GM18907 (cell line): ENCODE results near the gene SLC1A4.
A peak's percentile ranks its signal among the peaks of the same experiment; 100 is the strongest.
"Not testable (repeated sequence)": the region's sequence is repeated elsewhere in the genome, so short reads cannot be mapped to it uniquely, and the experiment has no call there.

Source experiments
- ATAC-seq: cut with Tn5 transposase; IDR thresholded peaks from one replicate; pipeline ENCODE4 v1.9.1; 2021; ENCODE audit warnings: mild to moderate bottlenecking, moderate library complexity; ENCODE audit not compliant: unreplicated experiment

Gene SLC1A4

DNA sequence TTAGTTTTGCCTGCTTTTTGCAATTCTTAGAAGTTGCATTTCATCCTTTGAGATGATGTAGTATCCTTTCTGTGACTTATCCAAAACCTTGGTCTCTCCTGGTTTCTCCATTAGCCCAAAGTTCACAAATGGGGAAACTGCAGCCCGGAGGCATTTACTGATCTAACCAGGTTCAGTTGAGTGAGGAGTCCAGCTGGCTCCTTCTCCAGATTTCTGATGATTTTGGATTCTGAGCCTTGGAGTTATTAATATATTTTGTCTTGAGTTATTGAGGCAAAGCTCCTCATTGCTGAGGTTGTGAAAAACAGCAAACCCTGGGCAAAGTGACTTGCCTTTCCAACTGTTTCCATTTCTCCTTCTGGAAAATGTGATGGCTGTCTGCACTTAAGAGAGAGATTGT is 1.7 kb downstream of the SLC1A4 start:
- no peak for ATAC-seq

DNA sequence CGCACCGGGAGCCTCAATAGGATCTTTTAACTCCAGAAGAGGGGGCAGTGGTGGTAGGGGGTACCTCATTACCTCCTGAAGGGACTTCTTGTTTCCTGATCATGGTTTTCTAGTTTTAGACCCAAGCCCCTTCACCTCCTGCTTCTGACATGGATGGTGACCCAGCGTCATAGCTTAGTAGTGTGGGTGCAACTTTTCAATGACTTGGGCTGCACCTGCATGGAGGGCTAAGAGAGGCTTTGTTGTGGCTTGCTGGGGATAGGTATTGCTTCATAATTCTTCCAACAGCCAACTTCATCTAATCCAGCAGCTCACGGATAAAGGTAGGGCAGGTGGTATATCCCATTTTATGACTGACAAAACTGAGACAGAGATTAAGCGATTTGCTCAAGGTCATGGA is 3.0 kb downstream of the SLC1A4 start:
- no peak for ATAC-seq

DNA sequence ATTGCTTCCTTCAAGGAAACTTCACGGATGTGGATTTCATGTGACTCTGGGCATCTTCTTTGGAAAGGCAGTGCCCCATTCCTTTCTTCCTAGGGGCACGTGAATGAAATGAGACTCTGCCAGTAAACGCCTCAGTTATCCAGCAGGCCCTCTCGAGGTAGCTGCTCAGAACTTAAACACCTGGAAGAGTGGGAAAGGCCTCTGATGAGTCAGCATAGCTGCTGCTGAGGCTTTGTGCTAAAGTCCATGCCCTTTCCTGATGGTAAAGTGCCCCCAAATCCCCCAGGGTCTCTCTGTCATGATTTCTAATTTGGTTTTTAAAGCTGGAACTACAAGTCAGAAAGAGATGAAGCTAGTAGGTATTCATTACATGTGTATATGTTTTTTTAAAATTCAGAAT is 3.8 kb downstream of the SLC1A4 start:
- ATAC-seq = no peak

DNA sequence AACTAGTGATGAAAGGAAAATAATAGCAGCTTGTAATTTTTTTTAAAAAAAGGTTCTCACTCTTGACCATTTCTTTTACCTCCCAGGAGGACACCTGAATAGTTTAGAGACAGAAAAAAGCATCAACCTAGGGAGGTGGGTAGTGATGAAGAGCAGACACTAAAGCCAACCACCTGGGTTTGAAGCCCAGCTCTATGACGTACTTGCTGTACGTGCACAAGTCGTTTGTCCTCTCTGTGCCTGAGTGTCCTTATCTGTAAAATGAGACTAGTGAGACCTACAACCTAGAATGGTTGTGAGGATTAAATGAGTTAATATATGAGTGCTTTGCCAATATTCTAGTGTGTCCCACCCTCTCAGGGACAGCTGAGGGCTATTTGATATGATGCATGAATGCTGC is 5.8 kb downstream of the SLC1A4 start:
- no peak for ATAC-seq

DNA sequence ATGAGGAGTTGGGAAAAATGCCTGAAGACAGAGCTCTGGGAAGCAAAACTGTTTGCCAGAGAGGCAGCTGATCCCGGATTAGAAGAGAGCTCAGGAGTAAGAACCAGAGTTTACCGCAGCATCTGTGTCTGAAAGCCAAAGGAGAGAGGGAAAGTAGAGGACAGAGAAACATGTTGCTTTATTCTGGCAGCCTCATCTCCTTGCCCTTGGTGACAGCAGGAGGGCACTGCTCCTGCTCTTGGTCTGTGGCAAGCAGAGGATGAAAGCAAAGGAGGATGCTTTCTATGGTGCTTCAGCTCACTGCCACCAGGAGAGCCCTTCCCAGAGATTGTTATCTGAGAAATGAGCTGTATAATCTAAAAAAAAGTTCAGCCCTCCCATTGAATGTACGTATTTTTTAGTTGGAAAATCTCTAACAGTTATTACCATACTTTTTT is 7.7 kb downstream of the SLC1A4 start:
- no peak for ATAC-seq

DNA sequence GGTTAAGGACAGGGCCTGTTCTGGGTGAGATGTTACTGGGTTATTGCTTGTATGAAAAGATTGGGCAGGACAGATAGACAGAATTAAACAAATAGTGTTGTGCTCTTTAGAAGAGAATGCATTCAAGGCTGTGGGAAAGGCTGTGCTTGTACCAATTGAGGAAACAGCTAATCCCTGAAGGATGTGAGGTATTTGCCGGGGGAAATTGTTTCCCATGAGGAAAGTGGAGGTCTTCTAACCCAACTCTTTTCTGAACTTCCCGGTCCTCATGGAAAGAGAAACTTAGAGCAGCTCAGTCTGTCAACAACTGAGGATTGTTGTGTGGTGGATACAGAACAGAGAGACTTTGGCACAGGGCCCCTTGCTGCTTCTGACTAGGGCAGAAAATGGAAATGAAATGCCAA is 9.5 kb downstream of the SLC1A4 start:
- ATAC-seq = no peak

DNA sequence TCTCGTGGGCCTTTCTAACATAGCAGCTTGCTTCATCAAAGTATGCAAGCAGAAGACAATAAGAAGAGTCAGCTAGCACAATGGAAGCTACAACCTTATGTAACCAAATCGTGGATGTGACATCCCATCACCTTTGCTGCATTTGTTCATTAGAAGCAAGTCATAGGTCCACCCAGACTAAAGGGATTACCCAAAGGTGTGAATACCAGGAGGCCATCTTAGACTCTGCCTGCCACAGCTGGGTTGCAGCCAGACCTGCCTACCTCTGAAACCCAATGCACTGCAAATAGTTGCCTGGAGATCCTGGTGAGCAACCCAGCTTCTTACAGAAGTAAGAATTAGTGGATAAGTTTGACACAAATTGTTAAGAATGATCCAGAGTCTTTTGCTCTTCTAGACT is 10.6 kb downstream of the SLC1A4 start:
- ATAC-seq = no peak

DNA sequence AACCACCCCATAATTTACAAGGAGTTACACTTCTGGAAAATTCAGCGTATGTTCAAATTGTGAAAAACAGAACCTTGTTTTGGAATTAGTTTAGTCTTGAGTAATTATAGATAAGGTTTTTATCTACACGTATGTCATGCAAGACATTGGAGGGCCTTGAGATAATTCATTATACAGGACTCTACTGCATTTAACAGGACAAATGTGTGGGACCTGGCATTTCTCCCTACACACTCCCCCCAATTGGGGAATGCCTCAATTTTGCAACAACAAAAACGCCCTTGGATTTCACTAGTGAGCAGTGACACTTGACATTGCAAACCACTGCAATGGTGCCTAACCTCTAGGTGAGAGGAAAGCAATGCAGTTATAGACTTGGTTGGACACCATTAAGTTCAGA is 11.4 kb downstream of the SLC1A4 start:
- no peak for ATAC-seq

DNA sequence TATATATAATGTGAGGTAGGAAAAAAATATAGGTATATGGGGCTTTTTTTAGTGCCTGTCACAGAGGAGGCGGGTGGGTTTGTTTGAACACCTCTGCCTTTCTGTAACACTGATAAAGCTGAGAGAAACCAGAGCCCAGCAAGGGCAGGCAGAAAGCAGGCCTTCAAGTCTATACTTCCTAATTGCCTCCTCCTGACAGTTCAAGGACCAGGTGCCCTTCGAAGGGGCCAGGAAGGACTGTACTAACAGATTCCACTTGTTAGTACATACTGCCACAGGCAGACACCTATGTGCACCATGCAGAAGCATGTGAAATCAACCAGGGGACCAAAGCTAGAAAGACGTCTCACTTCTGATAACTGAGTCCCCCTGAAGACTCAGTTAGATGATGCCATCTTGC is 13.8 kb downstream of the SLC1A4 start:
- no peak for ATAC-seq

DNA sequence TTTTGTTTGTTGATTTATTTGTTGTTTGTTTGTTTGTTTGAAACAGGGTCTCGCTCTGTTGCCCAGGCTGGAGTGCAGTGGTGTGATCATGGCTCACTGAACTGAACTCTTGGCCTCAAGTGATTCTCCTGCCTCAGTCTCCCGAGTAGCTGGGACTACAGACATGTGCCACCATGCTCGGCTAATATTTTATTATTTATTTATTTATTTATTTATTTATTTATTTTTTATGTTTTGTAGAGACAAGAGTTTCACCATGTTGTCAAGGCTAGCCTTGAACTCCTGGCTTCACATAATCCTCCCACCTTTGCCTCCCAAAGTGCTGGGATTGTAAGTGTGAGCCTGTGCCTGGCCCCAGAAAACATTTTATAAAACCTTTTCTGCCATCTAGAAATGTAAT is 15.0 kb downstream of the SLC1A4 start:
- not testable (repeated sequence) for ATAC-seq

DNA sequence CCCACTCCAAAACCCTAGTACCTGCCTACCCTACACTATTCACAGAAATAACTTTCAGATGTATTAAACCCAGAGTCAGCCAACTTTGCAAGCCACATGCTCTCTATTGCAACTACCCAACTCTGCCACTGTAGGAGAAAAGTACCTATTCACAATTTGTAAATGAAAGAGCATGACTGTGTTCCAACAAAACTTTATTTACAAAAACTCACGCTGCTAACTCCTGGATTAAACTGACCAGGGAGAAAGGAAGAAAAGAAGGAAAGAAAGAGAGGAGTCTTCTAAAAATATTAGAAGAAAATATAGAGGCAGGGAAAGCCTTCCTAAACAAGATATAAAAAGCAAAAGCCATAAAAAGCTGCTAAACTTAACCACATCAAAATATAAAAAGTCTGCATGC is 24.6 kb downstream of the SLC1A4 start:
- no peak for ATAC-seq

DNA sequence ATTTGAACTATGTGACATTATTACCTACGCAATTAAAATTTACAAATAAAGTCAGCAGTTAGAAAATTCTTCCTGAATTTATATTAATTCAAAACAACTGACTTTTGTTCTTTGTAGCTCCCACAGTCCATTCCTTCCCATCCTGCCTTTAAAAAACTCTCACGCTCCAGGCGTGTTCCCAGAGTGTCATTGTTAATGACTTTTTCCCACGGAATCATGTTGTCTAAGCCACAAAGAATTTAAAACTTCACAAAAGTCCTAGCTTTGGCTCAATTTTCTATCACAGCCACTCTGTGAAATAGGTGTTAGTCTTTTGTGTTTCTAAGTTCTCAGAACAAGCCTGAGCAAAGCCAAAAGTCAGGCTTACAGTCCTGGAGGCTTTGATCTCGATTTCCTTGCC is 26.5 kb downstream of the SLC1A4 start:
- ATAC-seq = no peak

DNA sequence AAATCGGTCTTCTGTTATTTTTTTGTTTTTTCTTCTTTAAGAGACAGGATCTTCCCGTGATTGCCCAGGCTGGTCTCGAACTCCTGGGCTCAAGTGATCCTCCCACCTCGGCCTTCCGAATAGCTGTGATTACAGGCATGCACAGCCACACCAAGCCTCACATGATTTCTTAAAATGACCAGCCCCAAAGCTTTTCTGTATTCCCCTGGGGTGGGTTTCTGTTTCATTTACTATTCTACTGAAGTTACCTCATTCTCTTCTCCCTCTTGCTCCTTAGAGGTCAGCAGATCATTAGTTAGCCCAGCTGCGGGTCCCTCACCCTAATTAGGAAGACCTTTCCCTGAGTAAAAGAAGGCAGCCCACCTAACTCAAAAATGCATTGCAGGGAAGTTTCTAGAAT is 27.6 kb downstream of the SLC1A4 start:
- ATAC-seq = peak; percentile 63

DNA sequence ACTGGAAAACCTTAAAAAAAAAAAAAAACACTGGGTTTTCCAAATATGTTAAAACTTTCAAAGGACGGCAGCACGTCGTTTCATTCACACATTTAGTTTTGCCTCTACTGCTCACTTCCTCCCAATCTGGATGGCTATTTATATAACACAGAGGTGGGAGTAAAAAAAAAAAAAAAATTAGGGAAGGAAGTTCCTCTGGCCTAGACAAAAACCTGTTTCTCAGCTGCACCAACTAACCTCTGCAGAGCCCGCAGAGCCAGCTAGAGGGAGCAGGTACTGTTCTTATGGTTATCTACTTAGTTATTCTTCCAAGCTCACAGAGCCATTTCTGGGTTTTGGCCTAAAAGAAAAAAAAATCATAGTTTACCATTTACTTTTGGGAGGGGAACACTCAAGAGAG is 28.1 kb downstream of the SLC1A4 start:
- no peak for ATAC-seq

DNA sequence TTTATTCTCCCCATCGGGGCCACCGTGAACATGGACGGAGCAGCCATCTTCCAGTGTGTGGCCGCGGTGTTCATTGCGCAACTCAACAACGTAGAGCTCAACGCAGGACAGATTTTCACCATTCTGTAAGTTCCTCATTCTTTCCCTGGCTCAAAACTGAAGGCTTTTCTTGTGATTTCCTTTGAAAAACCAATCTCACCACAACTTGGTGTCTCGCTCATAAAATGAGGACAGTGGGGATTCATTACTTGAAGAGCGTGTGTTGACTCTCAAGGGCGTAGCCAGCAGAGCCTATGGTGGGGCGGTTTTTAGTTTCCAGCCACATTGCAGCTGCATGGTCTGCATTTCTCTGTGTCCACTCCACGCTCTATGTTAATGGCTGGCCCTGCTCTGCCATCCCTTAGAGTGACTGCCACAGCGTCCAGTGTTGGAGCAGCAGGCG is 29.0 kb downstream of the SLC1A4 start:
- no peak for ATAC-seq

DNA sequence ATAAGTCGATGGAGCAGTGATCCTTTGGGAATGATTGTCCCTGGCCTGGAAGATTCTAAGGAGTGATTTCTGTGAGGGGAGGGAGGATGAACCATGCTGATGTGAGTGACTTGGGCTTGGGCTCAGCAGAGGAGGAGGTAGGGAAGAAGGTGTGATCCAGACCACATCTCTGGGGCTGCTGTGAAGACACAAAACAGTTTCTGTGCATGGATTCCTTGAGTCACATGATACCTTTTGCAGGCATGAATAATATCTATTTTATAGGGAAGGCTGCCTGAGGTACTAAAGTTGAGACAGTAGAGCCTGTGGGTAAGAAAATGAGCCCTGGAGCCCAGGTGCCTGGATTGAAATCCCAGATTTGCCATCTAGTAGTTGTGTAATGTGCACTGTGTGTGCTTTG is 29.8 kb downstream of the SLC1A4 start:
- no peak for ATAC-seq

DNA sequence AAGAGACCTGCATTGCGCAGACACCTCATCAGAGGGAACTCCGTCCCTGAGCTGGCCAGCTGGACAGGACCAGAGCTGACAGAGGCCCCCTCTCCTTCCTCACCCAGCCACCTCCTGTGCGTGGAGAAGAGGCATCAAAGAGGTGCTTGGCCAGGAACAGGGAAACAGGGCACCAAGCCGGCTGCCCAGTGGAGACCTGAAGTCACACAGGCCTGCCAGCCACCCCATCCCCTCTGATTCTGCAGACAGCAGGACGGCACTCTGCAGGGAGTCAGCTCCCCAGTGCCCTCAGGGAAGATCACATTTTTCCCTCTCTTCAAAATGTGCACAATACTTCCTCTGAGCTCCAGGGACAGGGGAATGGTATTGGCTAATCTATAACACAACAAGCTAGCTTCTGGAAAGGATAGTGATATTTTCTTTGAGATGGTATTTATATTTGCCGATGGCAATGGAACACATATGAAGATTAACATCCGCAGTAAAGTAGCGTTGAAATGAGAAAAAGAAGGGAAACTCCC is 30.5 kb downstream of the SLC1A4 start:
- no peak for ATAC-seq

DNA sequence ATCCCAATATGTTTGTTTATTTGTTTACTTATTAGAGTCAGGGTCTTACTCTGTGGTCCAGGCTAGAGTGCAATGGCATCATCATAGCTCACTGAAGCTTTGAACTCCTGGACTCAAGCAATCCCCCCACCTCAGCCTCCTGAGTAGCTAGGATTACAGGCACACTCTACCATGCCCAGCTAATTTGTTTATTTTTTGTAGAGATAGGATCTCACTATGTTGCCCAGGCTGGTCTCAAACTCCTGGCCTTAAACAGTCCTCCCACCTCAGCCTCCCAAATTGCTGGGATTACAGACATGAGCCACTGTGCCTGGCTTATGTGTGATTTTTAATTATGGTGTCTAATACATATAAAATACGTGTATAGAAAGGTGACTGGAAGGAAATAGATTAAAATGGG is 31.1 kb downstream of the SLC1A4 start:
- not testable (repeated sequence) for ATAC-seq

DNA sequence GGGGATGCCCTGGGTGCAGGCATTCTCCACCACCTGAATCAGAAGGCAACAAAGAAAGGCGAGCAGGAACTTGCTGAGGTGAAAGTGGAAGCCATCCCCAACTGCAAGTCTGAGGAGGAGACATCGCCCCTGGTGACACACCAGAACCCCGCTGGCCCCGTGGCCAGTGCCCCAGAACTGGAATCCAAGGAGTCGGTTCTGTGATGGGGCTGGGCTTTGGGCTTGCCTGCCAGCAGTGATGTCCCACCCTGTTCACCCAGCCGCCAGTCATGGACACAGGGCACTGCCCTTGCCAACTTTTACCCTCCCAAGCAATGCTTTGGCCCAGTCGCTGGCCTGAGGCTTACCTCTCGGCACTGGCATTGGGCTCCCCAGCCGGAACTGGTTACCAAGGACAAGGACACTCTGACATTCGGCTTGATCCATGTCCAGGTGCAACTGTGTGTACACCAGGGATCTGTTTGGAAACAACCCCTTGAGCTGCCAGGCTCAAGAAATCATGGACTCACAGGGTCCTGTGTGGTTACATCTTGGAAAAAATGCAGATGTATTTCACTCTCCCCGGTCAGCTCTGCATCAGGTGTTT is 31.8 kb downstream of the SLC1A4 start:
- no peak for ATAC-seq

DNA sequence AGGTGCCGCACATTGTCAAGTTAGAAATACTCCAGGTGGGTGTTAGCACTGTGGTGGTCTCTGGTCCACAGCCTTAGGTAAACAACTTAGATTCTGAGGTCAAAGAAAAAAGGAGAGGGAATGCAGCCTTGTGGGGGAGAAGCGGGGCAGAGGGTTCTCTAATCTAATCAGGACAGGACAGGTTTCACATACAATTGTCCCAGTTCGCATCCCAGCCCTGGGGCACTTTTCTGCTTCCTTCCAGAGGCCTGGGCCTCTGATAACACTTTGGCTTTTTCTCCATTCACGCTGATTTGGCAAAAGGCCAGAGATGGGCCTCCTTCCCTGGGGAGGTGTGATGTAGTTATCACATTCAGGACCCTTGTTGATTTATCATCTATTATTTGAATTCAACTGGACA is 32.5 kb downstream of the SLC1A4 start:
- ATAC-seq = no peak

DNA sequence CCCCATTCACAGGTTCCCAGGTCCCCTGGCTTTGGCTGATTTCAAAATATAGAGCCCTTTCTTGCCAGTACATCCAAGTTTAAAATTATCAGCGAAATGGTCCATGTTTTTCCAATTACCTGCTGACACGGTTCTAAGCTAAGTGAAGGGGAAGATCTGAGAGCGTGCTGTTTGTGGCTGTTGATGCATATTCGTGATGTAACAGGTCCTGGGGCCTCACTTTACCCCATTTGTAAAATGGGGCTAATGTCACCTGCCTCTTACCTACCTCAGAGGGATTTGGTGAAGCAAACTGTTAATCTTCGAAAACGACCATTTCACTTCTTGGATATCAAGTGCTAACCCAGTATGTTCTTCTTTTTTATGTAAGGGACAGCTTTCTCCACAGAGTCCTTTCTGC is 33.0 kb downstream of the SLC1A4 start:
- no peak for ATAC-seq

DNA sequence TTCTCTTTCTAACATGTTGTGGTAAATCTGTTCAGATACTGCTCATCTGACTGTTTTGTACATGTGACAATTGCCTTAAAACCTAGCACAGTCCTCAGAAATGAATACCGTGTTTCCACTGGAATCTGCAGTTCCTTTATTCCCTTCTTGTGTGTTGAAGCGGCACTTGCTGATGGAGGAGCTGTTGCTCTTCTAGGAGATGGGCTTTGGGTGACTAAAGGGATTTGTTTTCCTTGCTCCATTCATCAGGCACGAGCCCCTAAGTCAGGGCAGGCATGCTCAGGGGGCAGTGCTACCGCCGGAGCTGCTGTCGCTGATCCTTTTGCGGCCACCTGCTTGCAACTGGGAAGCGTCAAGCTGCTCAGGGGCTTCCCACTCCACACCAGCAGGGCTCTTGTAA is 34.5 kb downstream of the SLC1A4 start:
- ATAC-seq = no peak

DNA sequence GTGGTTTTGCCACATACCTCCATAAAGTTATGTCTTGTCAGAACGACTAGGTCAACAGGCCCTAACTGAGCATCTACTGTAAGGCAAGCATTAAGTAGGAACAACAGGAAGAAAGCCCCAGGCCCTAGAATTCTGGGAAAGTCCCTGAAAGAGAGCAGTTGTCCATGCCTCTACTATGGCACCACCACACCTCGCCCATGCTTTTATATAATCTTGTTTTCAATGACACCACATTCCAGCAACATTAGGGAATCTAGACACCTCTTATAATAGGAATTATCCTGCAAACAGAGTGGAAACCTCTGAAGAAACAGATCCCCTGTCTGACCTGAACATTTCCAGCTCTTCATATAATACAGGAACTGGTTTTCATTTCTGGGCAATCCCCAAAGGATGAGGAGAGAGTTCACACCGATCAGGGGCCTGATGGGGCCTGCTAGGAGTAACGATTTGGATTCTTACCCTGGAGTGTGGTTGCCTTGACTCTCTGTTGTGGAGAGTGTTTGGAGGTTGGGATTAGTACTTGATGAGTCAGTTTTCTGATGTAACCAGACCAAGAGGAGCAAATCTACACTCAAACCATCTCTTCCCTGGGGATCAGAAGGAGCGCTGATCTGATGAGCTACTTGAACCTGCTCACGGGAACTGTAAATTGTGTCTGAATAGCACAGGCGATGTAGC is 35.1 kb downstream of the SLC1A4 start:
- no peak for ATAC-seq
